Naive thymus-derived CD4-positive, alpha-beta T cell (primary cell): ENCODE data around the gene FHL1. TPM values are rescaled to one million over a fixed set of nuclear protein-coding genes. Genes with fewer than 3 reads are reported as not detected.

Experiments
- ATAC-seq: fragments of 150-1000 bp; cut with Tn5 transposase; 2 replicates; pipeline ENCODE4 v1.10.0; 2021; ENCODE audit warnings: mild to moderate bottlenecking, moderate library complexity
- CTCF ChIA-PET: fragments of 350-600 bp; sonication (Branson Sonifier 250); formaldehyde crosslinking; loops from one replicate; lab custom pipeline; 2021; ENCODE audit warnings: antibody characterized with exemption; lab: Charles Lee
- POLR2A ChIA-PET: fragments of 350-600 bp; sonication (Branson Sonifier 250); formaldehyde crosslinking; loops from one replicate; lab custom pipeline; 2021; ENCODE audit warnings: antibody characterized with exemption, inconsistent platforms; lab: Charles Lee
- DNase-seq, 9 donors: peaks; one replicate each; pipeline versions ENCODE4 v3.0.0 to v3.0.0-alpha.2; 2020 to 2022; ENCODE audit warnings: mixed read lengths in 1 of 9
- H3K27ac ChIP-seq: one replicate; pipeline ENCODE4 v1.7.0; 2013; ENCODE audit warnings: mild to moderate bottlenecking, low read depth, low read length, moderate library complexity
- H3K27me3 ChIP-seq, 2 donors: one replicate each; pipeline ENCODE4 v1.7.0; 2013; ENCODE audit warnings: low read length in 2 of 2, mild to moderate bottlenecking in 2 of 2, moderate library complexity in 2 of 2; ENCODE audit not compliant: control insufficient read depth in 2 of 2, insufficient read depth in 2 of 2
- H3K36me3 ChIP-seq, 3 experiments: 1 replicate in 2 of 3; 2 replicates in 1 of 3; pipeline ENCODE4 v1.7.0; 2013; ENCODE audit warnings: low read length in 3 of 3, mild to moderate bottlenecking in 3 of 3, moderate library complexity in 1 of 3; ENCODE audit not compliant: insufficient read depth in 3 of 3, control insufficient read depth in 2 of 3
- H3K4me1 ChIP-seq, 2 donors: one replicate each; pipeline ENCODE4 v1.7.0; 2013; ENCODE audit warnings: low read length in 2 of 2, mild to moderate bottlenecking in 2 of 2, moderate library complexity in 1 of 2; ENCODE audit not compliant: control insufficient read depth in 2 of 2, insufficient read depth in 2 of 2
- H3K4me3 ChIP-seq: 2 replicates; pipeline ENCODE4 v1.7.0; 2013; ENCODE audit warnings: mild to moderate bottlenecking, low read length
- H3K9me3 ChIP-seq, 3 experiments: 1 replicate in 2 of 3; 2 replicates in 1 of 3; pipeline ENCODE4 v1.7.0; 2013; ENCODE audit warnings: low read length in 3 of 3; ENCODE audit not compliant: control insufficient read depth in 2 of 3
- H3K27ac Mint-ChIP-seq, 9 donors: one replicate each; pipeline ENCODE4 v1.8.0; 2020 to 2022; ENCODE audit warnings: mixed read lengths in 9 of 9, mild to moderate bottlenecking in 8 of 9, moderate library complexity in 5 of 9, inconsistent platforms in 2 of 9
- H3K27me3 Mint-ChIP-seq, 5 donors: one replicate each; pipeline ENCODE4 v1.8.0; 2021 to 2022; ENCODE audit warnings: mixed read lengths in 5 of 5, mild to moderate bottlenecking in 1 of 5
- H3K36me3 Mint-ChIP-seq, 5 donors: one replicate each; pipeline ENCODE4 v1.8.0; 2020 to 2022; ENCODE audit warnings: mixed read lengths in 5 of 5, mild to moderate bottlenecking in 3 of 5, inconsistent platforms in 1 of 5
- H3K4me1 Mint-ChIP-seq, 7 donors: one replicate each; pipeline ENCODE4 v1.8.0; 2020 to 2022; ENCODE audit warnings: mixed read lengths in 7 of 7, mild to moderate bottlenecking in 3 of 7, inconsistent platforms in 1 of 7
- H3K4me3 Mint-ChIP-seq, 10 donors: one replicate each; pipeline ENCODE4 v1.8.0; 2020 to 2022; ENCODE audit warnings: mild to moderate bottlenecking in 10 of 10, mixed read lengths in 10 of 10, moderate library complexity in 6 of 10, inconsistent platforms in 2 of 10
- H3K9me3 Mint-ChIP-seq, 11 donors: one replicate each; pipeline ENCODE4 v1.8.0; 2020 to 2022; ENCODE audit warnings: mixed read lengths in 11 of 11, mild to moderate bottlenecking in 4 of 11, inconsistent platforms in 1 of 11, moderate library complexity in 1 of 11
- intact Hi-C, 2 donors: fragments of 100-400 bp; cut with micrococcal nuclease; formaldehyde crosslinking; loops; one replicate each; pipeline ENCODE4 v1.15.1; 2023
- polyA plus RNA-seq, 2 donors: library from polyadenylated mRNA; unstranded; fragments of 300-500 nt; fragmentation: Illumina TruSeq; gene quantifications; one replicate each; pipeline ENCODE4 v1.2.3, GENCODE V29; 2021
- total RNA-seq, 6 experiments: library from RNA in 5 of 6; stranded (reverse) in 5 of 6; gene quantifications; 1 replicate in 5 of 6; 2 replicates in 1 of 6; pipeline ENCODE4 v1.2.3 and lab custom pipeline; 2021 to 2026

FHL1 gene
- total and polyA plus RNA-seq, 7 experiments from 2014 or later = 14.9 to 40.0 (median 25.3) TPM

DNA sequence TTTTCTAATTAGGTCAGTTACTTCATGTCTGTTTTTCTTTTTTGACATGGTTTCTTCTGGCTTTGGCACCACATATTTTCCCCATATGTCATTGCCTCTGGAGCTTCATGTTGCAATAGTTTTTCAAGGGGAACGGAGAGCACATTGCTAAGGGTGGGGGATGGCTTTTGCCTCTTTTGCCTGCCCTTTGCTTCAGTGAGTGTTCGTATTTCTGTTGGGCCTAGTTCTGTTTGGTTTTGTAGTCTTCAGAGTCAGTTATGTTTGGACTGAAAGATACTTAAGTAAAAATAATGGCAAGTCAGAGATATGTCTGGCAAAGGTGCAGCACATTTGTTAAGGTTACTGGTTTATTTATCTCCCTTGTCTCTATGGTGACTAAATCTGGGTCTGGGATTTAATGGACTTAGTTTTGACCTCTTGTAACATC lies 29.1 kb downstream of the FHL1 start:
- Histone ChIP-seq H3K27me3 (no peaks in the 10 kb centered on the region), H3K4me1 (no peaks in the 10 kb centered on the region), H3K4me3 (no peak overlapping the region), H3K36me3 (no peaks in the 10 kb centered on the region), H3K27ac (no peak overlapping the region), H3K9me3 (no peaks in the 10 kb centered on the region)
- POLR2A ChIA-PET = no interaction called here
- intact Hi-C loops = no loop called here
- Mint-ChIP-seq H3K4me3 (no peak overlapping the region), H3K27me3 (no peaks in the 10 kb centered on the region), H3K36me3 (peaks cover 0 to 14% (median 0%) of the 10 kb centered on the region in 5 donors), H3K27ac (no peak overlapping the region), H3K9me3 (no peaks in the 10 kb centered on the region), H3K4me1 (no peaks in the 10 kb centered on the region)
- CTCF ChIA-PET = no interaction called here
- ATAC-seq = no peak
- no peak for DNase-seq

DNA sequence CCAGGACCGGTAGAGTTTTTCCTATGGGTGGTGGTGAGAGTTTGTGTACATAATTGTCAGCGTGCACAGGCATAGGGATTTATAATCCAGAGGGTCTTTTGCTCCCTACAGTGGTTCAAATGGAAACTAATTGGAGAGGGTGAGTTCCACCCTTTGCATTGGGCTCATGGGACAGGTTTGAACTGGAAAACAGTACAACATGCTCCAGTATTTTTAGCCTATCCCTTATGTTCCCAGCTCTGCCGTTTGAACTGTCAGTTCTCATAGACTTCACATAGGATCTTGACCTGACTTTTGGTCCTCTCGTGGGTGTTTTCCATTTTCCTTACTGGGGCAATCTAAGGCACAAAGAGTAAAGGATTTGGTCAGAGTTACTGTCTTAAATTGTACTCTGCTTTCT lies 31.8 kb downstream of the FHL1 start:
- intact Hi-C loops = no loop called here
- ATAC-seq = no peak
- Mint-ChIP-seq H3K4me1 (no peaks in the 10 kb centered on the region), H3K27ac (no peak overlapping the region), H3K4me3 (no peak overlapping the region), H3K9me3 (no peaks in the 10 kb centered on the region), H3K27me3 (no peaks in the 10 kb centered on the region), H3K36me3 (peaks cover 0 to 14% (median 0%) of the 10 kb centered on the region in 5 donors)
- no peaks in the 10 kb centered on the region for H3K36me3 ChIP-seq
- no peaks in the 10 kb centered on the region for H3K9me3 ChIP-seq
- ChIA-PET POLR2A (interaction anchor here (0.9 kb wide), 1 partner anchor 14 kb away, joined by 3 read pairs; no protein-coding TSS in a partner anchor), CTCF (interaction anchor here (0.6 kb wide), 1 partner anchor 376 kb away, joined by 3 read pairs; no protein-coding TSS in a partner anchor)
- no peak overlapping the region for H3K4me3 ChIP-seq
- H3K27ac ChIP-seq = no peak overlapping the region
- no peaks in the 10 kb centered on the region for H3K27me3 ChIP-seq
- H3K4me1 ChIP-seq = no peaks in the 10 kb centered on the region
- no peak for DNase-seq

- no peaks in the 10 kb centered on the region for H3K9me3 ChIP-seq
- H3K36me3 ChIP-seq = no peaks in the 10 kb centered on the region
- ChIA-PET POLR2A (no interaction called here), CTCF (no interaction called here)
- no peak overlapping the region for H3K27ac ChIP-seq
- Mint-ChIP-seq H3K27me3 (no peaks in the 10 kb centered on the region), H3K27ac (no peak overlapping the region), H3K4me3 (no peak overlapping the region), H3K4me1 (no peaks in the 10 kb centered on the region), H3K9me3 (no peaks in the 10 kb centered on the region), H3K36me3 (peaks cover 0 to 6% (median 0%) of the 10 kb centered on the region in 5 donors)
- no peaks in the 10 kb centered on the region for H3K27me3 ChIP-seq
- intact Hi-C loops = no loop called here
- H3K4me1 ChIP-seq = no peaks in the 10 kb centered on the region
- no peak overlapping the region for H3K4me3 ChIP-seq
- DNase-seq (no peak), ATAC-seq (no peak)
Measured at GRCh38 chrX:136182414-136182813, 35.1 kb downstream of the FHL1 start.

- ATAC-seq = no peak
- H3K36me3 Mint-ChIP-seq = peaks cover 0 to 6% (median 0%) of the 10 kb centered on the region in 5 donors
Measured at GRCh38 chrX:136183172-136183571, 35.8 kb downstream of the FHL1 start.

GRCh38 chrX:136183917-136184316 lies 36.6 kb downstream of the FHL1 start:
- Mint-ChIP-seq H3K27ac (no peak overlapping the region), H3K9me3 (no peaks in the 10 kb centered on the region), H3K27me3 (no peaks in the 10 kb centered on the region), H3K36me3 (peaks cover 0 to 6% (median 0%) of the 10 kb centered on the region in 5 donors), H3K4me3 (no peak overlapping the region), H3K4me1 (no peaks in the 10 kb centered on the region)
- Histone ChIP-seq H3K4me1 (no peaks in the 10 kb centered on the region), H3K4me3 (no peak overlapping the region), H3K27me3 (no peaks in the 10 kb centered on the region), H3K27ac (no peak overlapping the region), H3K9me3 (no peaks in the 10 kb centered on the region), H3K36me3 (no peaks in the 10 kb centered on the region)
- intact Hi-C loops = no loop called here
- CTCF ChIA-PET = no interaction called here
- no peak for ATAC-seq
- POLR2A ChIA-PET = no interaction called here
- DNase-seq = no peak

More at GRCh38 chrX:136183172-136183571, 35.8 kb downstream of the FHL1 start:
- Histone ChIP-seq H3K27ac (no peak overlapping the region), H3K4me1 (no peaks in the 10 kb centered on the region), H3K9me3 (no peaks in the 10 kb centered on the region), H3K36me3 (no peaks in the 10 kb centered on the region), H3K27me3 (no peaks in the 10 kb centered on the region), H3K4me3 (no peak overlapping the region)
- H3K27ac Mint-ChIP-seq = no peak overlapping the region
- no peaks in the 10 kb centered on the region for H3K27me3 Mint-ChIP-seq
- H3K4me1 Mint-ChIP-seq = no peaks in the 10 kb centered on the region
- no peak overlapping the region for H3K4me3 Mint-ChIP-seq
- CTCF ChIA-PET = no interaction called here
- no peak for DNase-seq
- intact Hi-C loops = no loop called here
- POLR2A ChIA-PET = no interaction called here
- no peaks in the 10 kb centered on the region for H3K9me3 Mint-ChIP-seq

DNA sequence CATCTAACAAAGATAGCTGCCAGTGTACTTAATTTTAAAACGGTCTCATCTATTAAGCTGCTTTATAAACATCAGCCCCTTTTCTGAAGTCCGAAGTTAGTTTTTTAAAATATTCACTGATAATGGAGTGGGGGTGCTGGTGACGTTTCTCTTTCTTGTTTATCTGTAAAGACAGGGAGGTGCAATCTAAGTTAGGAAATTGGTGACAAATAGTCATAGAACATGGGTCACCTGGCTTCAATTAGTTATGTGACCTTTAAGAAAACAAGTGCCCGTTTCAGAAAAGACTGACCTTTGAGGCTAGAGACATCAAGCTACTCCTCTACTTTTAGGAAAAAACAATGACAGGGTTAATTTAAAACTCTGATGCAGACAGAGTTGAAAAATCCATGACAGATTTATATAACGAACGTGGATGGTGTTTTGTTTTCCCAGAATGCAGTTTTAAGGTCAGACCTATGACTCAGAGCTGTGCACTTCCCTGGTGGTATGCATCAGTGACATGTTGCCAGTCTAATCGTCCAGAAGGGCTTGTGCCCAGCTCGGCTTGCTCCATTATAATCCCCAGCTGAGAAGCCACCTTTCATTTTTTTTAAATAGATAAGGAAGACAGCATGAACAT lies 38.2 kb downstream of the FHL1 start:
- Histone ChIP-seq H3K27me3 (no peaks in the 10 kb centered on the region), H3K4me3 (no peak overlapping the region)
- POLR2A ChIA-PET = no interaction called here

DNA sequence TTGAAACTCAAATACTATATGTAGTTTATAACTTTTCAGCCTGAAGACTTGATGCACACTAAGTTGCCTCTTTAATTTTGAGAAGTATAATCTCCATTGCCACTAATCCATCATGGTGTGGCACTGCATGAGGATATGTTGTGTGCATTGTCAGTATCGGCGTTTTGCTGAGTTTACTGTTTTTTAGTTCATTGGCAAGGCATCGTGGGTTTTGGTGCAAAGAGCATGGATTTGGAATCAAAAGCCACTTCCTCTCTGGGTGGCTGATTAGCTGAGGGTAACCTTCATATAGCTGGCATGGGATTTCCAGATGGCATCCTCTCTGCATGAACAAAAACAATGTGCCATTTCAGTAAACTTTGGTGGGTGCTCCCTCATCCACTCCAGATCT lies 38.7 kb downstream of the FHL1 start:
- H3K4me3 Mint-ChIP-seq = no peak overlapping the region
- H3K9me3 Mint-ChIP-seq = no peaks in the 10 kb centered on the region
- intact Hi-C loops = no loop called here
- H3K27me3 ChIP-seq = no peaks in the 10 kb centered on the region
- ATAC-seq (no peak), DNase-seq (no peak)
- peaks cover 0 to under 1% of the 10 kb centered on the region in 2 donors for H3K4me1 ChIP-seq
- no peaks in the 10 kb centered on the region for H3K27me3 Mint-ChIP-seq
- CTCF ChIA-PET = interaction anchor here (1.0 kb wide), 1 partner anchor 23 kb away, joined by 4 read pairs; no protein-coding TSS in a partner anchor
- H3K4me1 Mint-ChIP-seq = peaks cover 0 to 5% (median under 1%) of the 10 kb centered on the region in 7 donors
- H3K4me3 ChIP-seq = no peak overlapping the region
- POLR2A ChIA-PET = no interaction called here
- no peak overlapping the region for H3K27ac Mint-ChIP-seq
- peaks cover 0 to 2% (median 0%) of the 10 kb centered on the region in 5 donors for H3K36me3 Mint-ChIP-seq
- no peaks in the 10 kb centered on the region for H3K9me3 ChIP-seq
- H3K36me3 ChIP-seq = no peaks in the 10 kb centered on the region
- H3K27ac ChIP-seq = no peak overlapping the region

More for the DNA sequence above, 38.2 kb downstream of the FHL1 start:
- Histone ChIP-seq H3K9me3 (no peaks in the 10 kb centered on the region), H3K27ac (no peak overlapping the region), H3K36me3 (no peaks in the 10 kb centered on the region), H3K4me1 (no peaks in the 10 kb centered on the region)
- Mint-ChIP-seq H3K4me3 (no peak overlapping the region), H3K4me1 (peaks cover 0 to 5% (median 0%) of the 10 kb centered on the region in 7 donors), H3K36me3 (peaks cover 0 to 2% (median 0%) of the 10 kb centered on the region in 5 donors), H3K27me3 (no peaks in the 10 kb centered on the region), H3K9me3 (no peaks in the 10 kb centered on the region), H3K27ac (no peak overlapping the region)
- ATAC-seq (no peak), DNase-seq (no peak)
- CTCF ChIA-PET = interaction anchor here (1.0 kb wide), 1 partner anchor 23 kb away, joined by 4 read pairs; no protein-coding TSS in a partner anchor
- intact Hi-C loops = no loop called here
